ENCODE results near the gene SOS1.

GRCh38 chr2:39099310-39099869 is 21.5 kb downstream of the SOS1 start:
- no peak for TF ChIP-seq POLR2A (IDR thresholded peaks at IDR 0.05; ENCODE audit: low read depth, low read length)
- TF ChIP-seq POLR2AphosphoS5 (IDR thresholded peaks at IDR 0.05; ENCODE audit: low read depth, low read length) = no peak
- no peak for TF ChIP-seq PAX5 (IDR thresholded peaks at IDR 0.05; ENCODE audit: insufficient read depth, low read length, severe bottlenecking)
- TF ChIP-seq POU2F2 (IDR thresholded peaks at IDR 0.05; ENCODE audit: low read depth, low read length) = no peak
- TF ChIP-seq TAF1 (IDR thresholded peaks at IDR 0.05; ENCODE audit: low read depth, low read length) = no peak
